Activated CD4-positive, alpha-beta T cell treated with anti-CD3 and anti-CD28 coated beads, Interleukin-2, amount 10 ng/mL, durations not matched to agents 24 days and 14 days (primary cell): ENCODE data around the gene MAGI2. TPM values are rescaled to one million over a fixed set of nuclear protein-coding genes. Genes with fewer than 3 reads are reported as not detected.
"Not testable (repeated sequence)": the region's sequence is repeated elsewhere in the genome, so short reads cannot be mapped to it uniquely, and the experiment has no call there.

Experiments used
- DNase-seq: peaks from one replicate; pipeline ENCODE4 v3.0.0; 2022
- H3K27ac Mint-ChIP-seq: one replicate; pipeline ENCODE4 v1.8.0; 2022; ENCODE audit warnings: mild to moderate bottlenecking, mixed read lengths
- H3K27me3 Mint-ChIP-seq: one replicate; pipeline ENCODE4 v1.8.0; 2022; ENCODE audit warnings: mixed read lengths
- H3K36me3 Mint-ChIP-seq: one replicate; pipeline ENCODE4 v1.8.0; 2022; ENCODE audit warnings: low read depth, mild to moderate bottlenecking, mixed read lengths
- H3K4me1 Mint-ChIP-seq: one replicate; pipeline ENCODE4 v1.8.0; 2021; ENCODE audit warnings: mixed read lengths
- H3K4me3 Mint-ChIP-seq: one replicate; pipeline ENCODE4 v1.8.0; 2022; ENCODE audit warnings: mild to moderate bottlenecking, moderate library complexity, mixed read lengths
- H3K9me3 Mint-ChIP-seq: one replicate; pipeline ENCODE4 v1.8.0; 2021; ENCODE audit warnings: mixed read lengths
- intact Hi-C: fragments of 100-400 bp; cut with micrococcal nuclease; formaldehyde crosslinking; loops from one replicate; pipeline ENCODE4 v1.15.1; 2023
- total RNA-seq: library from RNA; stranded (reverse); gene quantifications from 2 replicates; pipeline ENCODE4 v1.2.3, GENCODE V29; 2022

The MAGI2 gene
- total RNA-seq, 1 donor from 2014 or later: 0.12 TPM

GRCh38 chr7:79071187-79071586, 382.3 kb downstream of the MAGI2 start:
- H3K27me3 Mint-ChIP-seq, intact Hi-C loops: not testable (repeated sequence)

DNA sequence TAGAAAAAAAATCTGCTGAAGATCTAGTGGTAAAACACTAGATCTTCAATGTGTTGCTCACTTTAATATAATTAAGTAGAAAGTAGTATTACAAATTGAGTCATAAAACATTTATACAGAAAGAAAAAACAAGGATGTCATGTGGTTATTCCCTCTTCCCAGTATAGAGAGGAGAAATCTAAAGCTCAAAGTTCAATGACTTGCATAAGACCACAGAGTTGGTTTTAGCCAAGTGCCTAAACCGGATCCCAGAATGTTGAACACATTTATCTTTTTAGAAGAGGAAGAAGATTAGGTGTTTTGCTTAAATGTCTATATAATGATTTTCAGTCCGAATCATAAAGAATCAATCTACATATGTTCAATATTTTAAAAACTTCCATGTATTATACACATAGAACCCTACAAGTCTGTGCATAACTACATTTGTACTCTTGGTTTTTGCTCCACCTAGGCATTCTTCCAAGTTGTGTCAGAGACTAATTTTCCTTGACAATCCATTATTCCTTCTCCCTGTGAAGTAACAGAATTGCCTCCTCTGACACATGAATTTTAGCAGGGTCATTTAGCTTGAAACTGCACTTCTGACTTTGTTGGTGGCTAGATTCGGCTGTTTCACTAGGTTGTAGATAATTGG, 389.2 kb downstream of the MAGI2 start:
- H3K27me3 Mint-ChIP-seq: no peaks in the 10 kb centered on the region
- intact Hi-C loops: no loop called here
- DNase-seq: no peak
- no peak overlapping the region for H3K27ac Mint-ChIP-seq
- H3K9me3 Mint-ChIP-seq: peaks cover 16% of the 10 kb centered on the region
- H3K4me1 Mint-ChIP-seq: no peaks in the 10 kb centered on the region
- H3K36me3 Mint-ChIP-seq: no peaks in the 10 kb centered on the region
- no peak overlapping the region for H3K4me3 Mint-ChIP-seq

More at GRCh38 chr7:79071187-79071586, 382.3 kb downstream of the MAGI2 start:
- not testable (repeated sequence) for DNase-seq, H3K4me1 Mint-ChIP-seq, H3K4me3 Mint-ChIP-seq, H3K27ac Mint-ChIP-seq, H3K36me3 Mint-ChIP-seq
- peaks cover 14% of the 10 kb centered on the region for H3K9me3 Mint-ChIP-seq

- no peak for DNase-seq
These were observed 390.3 kb downstream of the MAGI2 start for GRCh38 chr7:79063019-79063698.

DNA sequence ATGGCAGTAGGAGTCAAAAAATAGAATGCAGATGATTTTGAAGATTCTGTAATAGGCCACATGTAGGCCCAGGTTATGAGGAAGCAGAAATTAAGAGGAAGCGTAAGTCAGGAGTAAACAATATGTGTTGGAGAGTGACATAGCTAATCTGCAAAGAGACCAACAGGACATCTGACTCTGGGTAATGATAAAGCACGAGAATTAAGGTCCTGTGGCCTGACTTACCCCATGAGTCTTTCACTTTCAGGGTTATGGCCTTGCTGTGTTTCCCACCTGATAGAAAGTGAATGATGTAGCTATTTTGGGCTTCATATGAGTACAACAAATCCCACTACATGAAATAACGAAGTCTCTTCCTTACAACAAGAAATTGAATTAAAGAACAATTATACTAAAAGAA, 393.0 kb downstream of the MAGI2 start:
- DNase-seq: no peak
- Mint-ChIP-seq H3K27me3 (no peaks in the 10 kb centered on the region), H3K36me3 (no peaks in the 10 kb centered on the region), H3K4me3 (no peak overlapping the region), H3K9me3 (no peaks in the 10 kb centered on the region), H3K4me1 (no peaks in the 10 kb centered on the region), H3K27ac (no peak overlapping the region)
- intact Hi-C loops: no loop called here

More at GRCh38 chr7:79063019-79063698, 390.3 kb downstream of the MAGI2 start:
- Mint-ChIP-seq H3K27ac (no peak overlapping the region), H3K4me3 (no peak overlapping the region), H3K36me3 (no peaks in the 10 kb centered on the region), H3K27me3 (no peaks in the 10 kb centered on the region), H3K4me1 (no peaks in the 10 kb centered on the region), H3K9me3 (peaks cover 8% of the 10 kb centered on the region)
- intact Hi-C loops: no loop called here

DNA sequence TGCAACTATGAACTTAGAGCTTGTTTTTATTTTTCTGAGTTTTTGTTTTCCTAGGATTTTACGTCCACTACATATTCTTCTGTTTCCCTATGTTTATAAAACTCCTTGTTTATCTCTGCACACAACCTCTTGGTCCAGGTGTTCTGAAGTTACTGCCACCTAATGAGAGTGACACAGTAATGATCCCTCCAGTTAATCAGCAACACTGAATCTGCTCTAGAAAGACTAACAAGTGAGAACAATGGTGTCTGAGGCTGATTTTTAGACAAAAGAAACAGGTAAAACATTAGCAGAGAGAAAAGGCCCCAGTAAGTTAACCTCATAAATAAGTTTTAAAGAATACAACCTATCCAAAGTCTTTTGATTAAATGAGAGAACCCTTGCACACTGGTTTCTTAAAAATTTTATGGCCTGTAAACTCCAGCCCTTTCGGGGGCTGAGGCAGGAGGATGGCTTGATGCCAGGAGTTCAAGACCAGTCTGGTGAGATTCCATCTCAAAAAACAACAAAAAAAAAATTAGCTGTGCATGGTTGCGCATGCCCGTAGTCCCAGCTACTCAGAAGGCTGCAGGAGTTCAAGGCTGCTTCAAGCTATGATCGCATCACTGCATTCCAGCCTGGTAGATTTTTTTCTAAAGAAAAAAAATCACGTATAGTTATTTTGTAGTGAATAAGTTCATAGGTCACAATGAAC, 397.6 kb downstream of the MAGI2 start:
- Mint-ChIP-seq H3K4me1 (no peaks in the 10 kb centered on the region), H3K9me3 (peaks cover 3% of the 10 kb centered on the region), H3K36me3 (no peaks in the 10 kb centered on the region), H3K27ac (no peak overlapping the region), H3K4me3 (no peak overlapping the region), H3K27me3 (no peaks in the 10 kb centered on the region)
- intact Hi-C loops: no loop called here
- DNase-seq: no peak

GRCh38 chr7:79051915-79052314, 401.6 kb downstream of the MAGI2 start:
- Mint-ChIP-seq H3K4me3 (no peak overlapping the region), H3K4me1 (no peaks in the 10 kb centered on the region), H3K27ac (no peak overlapping the region), H3K36me3 (no peaks in the 10 kb centered on the region), H3K27me3 (no peaks in the 10 kb centered on the region), H3K9me3 (peaks cover 3% of the 10 kb centered on the region)
- DNase-seq: no peak
- intact Hi-C loops: no loop called here

- H3K9me3 Mint-ChIP-seq: peaks cover 3% of the 10 kb centered on the region
- intact Hi-C loops: no loop called here
- no peaks in the 10 kb centered on the region for H3K27me3 Mint-ChIP-seq
- no peak overlapping the region for H3K27ac Mint-ChIP-seq
- no peak overlapping the region for H3K4me3 Mint-ChIP-seq
- H3K36me3 Mint-ChIP-seq: no peaks in the 10 kb centered on the region
- no peak for DNase-seq
- H3K4me1 Mint-ChIP-seq: no peaks in the 10 kb centered on the region
These were observed 402.9 kb downstream of the MAGI2 start for GRCh38 chr7:79050603-79051002.

GRCh38 chr7:79046061-79046460, 407.4 kb downstream of the MAGI2 start:
- intact Hi-C loops: no loop called here
- no peak overlapping the region for H3K27ac Mint-ChIP-seq

DNA sequence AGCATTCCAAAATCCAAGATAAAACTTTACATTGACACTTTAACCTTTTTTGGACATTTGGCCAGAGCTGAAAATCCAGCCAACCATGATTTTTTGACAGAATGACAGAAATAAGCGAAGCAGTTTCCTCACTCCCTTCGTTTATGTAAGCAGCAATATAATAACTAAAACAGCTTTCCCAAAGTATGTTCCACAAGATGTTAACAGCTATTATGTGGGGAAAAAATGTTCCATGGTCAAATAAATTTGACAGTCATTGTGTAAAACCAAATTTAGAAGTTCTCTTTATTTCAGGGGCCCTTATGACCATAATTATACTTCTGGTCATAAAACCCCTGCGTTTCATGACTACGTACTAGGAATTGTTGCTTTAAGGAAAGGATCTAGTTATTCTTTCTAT, 416.5 kb downstream of the MAGI2 start:
- intact Hi-C loops: no loop called here
- Mint-ChIP-seq H3K4me3 (no peak overlapping the region), H3K27me3 (no peaks in the 10 kb centered on the region), H3K9me3 (no peaks in the 10 kb centered on the region), H3K4me1 (no peaks in the 10 kb centered on the region), H3K27ac (no peak overlapping the region), H3K36me3 (no peaks in the 10 kb centered on the region)
- DNase-seq: no peak

More at GRCh38 chr7:79046061-79046460, 407.4 kb downstream of the MAGI2 start:
- peaks cover 2% of the 10 kb centered on the region for H3K9me3 Mint-ChIP-seq
- no peaks in the 10 kb centered on the region for H3K36me3 Mint-ChIP-seq
- DNase-seq: no peak
- H3K4me1 Mint-ChIP-seq: no peaks in the 10 kb centered on the region
- no peak overlapping the region for H3K4me3 Mint-ChIP-seq
- no peaks in the 10 kb centered on the region for H3K27me3 Mint-ChIP-seq

GRCh38 chr7:79036356-79036755, 417.1 kb downstream of the MAGI2 start:
- Mint-ChIP-seq H3K27ac (no peak overlapping the region), H3K4me1 (no peaks in the 10 kb centered on the region), H3K27me3 (no peaks in the 10 kb centered on the region), H3K9me3 (no peaks in the 10 kb centered on the region), H3K36me3 (no peaks in the 10 kb centered on the region), H3K4me3 (no peak overlapping the region)
- intact Hi-C loops: no loop called here
- DNase-seq: no peak

DNA sequence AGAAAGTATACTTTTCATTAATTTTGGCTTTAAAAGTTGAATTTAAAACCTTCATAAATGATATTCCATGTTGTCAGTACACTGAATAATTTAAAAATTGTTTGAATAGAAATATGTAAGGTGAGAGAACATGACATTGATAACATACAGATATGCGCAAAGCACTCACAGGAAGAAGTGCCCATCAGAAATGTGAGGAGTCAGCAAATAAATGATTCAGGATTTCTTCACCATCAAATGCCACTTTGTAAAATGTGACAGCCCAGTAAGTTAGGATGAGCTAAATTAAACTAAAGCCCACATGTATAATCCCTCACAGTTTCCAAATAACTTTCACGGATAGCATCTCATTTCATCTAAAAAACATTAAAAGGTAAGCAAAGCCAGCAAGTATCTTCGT, 417.6 kb downstream of the MAGI2 start:
- no peaks in the 10 kb centered on the region for H3K9me3 Mint-ChIP-seq

GRCh38 chr7:79034730-79035129, 418.7 kb downstream of the MAGI2 start:
- no peaks in the 10 kb centered on the region for H3K4me1 Mint-ChIP-seq
- no peak for DNase-seq
- intact Hi-C loops: no loop called here
- H3K4me3 Mint-ChIP-seq: no peak overlapping the region
- H3K27me3 Mint-ChIP-seq: no peaks in the 10 kb centered on the region
- H3K27ac Mint-ChIP-seq: no peak overlapping the region
- no peaks in the 10 kb centered on the region for H3K36me3 Mint-ChIP-seq
- no peaks in the 10 kb centered on the region for H3K9me3 Mint-ChIP-seq

More for the DNA sequence above, 417.6 kb downstream of the MAGI2 start:
- intact Hi-C loops: no loop called here
- DNase-seq: no peak
- H3K27ac Mint-ChIP-seq: no peak overlapping the region
- H3K36me3 Mint-ChIP-seq: no peaks in the 10 kb centered on the region
- no peak overlapping the region for H3K4me3 Mint-ChIP-seq
- no peaks in the 10 kb centered on the region for H3K27me3 Mint-ChIP-seq
- no peaks in the 10 kb centered on the region for H3K4me1 Mint-ChIP-seq

DNA sequence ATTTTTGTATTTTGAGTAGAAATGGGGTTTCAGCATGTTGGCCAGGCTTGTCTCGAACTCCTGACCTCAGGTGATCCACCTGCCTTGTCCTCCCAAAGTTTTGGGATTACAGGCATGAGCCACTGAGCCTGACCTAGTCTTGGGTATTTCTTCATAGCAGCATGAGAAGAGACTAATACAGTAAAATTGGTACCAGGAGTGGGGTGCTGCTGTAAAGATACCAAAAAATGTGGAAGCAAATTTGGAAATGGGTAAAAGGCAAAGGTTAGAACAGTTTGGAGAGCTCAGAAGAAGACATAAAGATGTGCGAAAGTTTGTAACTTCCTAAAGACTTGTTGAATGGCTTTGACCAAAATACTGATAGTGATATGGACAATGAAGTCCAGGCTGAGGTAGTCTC, 433.8 kb downstream of the MAGI2 start:
- H3K36me3 Mint-ChIP-seq: not testable (repeated sequence)

DNA sequence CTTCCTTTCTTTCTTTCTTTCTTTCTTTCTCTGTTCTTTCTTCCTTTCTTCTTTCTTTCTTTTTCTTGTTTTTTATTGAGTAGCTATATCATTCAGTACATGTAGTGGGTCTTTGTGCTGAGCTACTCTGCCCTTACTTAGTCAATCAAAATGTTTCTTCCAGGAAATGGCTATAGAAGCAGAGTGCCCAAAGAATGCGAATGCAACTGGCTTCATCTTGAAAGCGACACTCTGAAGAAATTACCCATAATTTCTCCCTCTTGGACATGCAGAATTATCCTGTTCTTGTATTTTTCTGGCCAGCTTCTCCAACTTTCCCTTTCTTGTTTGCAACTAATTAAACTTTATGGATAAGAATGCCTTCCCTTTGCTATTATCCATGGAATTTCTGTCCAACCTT, 441.5 kb downstream of the MAGI2 start:
- DNase-seq: no peak
- no peaks in the 10 kb centered on the region for H3K36me3 Mint-ChIP-seq
- no peak overlapping the region for H3K4me3 Mint-ChIP-seq
- intact Hi-C loops: no loop called here
- H3K9me3 Mint-ChIP-seq: no peaks in the 10 kb centered on the region
- no peak overlapping the region for H3K27ac Mint-ChIP-seq
- no peaks in the 10 kb centered on the region for H3K27me3 Mint-ChIP-seq
- H3K4me1 Mint-ChIP-seq: no peaks in the 10 kb centered on the region

More for the DNA sequence above, 433.8 kb downstream of the MAGI2 start:
- H3K27ac Mint-ChIP-seq, H3K4me1 Mint-ChIP-seq, H3K4me3 Mint-ChIP-seq, DNase-seq, intact Hi-C loops, H3K9me3 Mint-ChIP-seq, H3K27me3 Mint-ChIP-seq: not testable (repeated sequence)
